Thoracic aorta (tissue), 2 donors: Measurements from ENCODE around the gene RNF144B. TPM values are rescaled to one million over a fixed set of nuclear protein-coding genes. Genes with fewer than 3 reads are reported as not detected.

Experiments
- ATAC-seq: fragments of 150-250 bp; one replicate; pipeline ENCODE4 v1.8.0; 2017; ENCODE audit warnings: low read depth; ENCODE audit not compliant: insufficient number of reproducible peaks, low FRiP score
- DNase-seq: peaks from one replicate; pipeline ENCODE4 v3.0.0-alpha.2; 2020; ENCODE audit warnings: low spot score
- H3K27ac ChIP-seq, 2 donors: fragments of 200-600 bp; sonication (generic); 1 replicate in 1 of 2; 2 replicates in 1 of 2; pipeline ENCODE4 v1.5.1; 2016; ENCODE audit warnings: mild to moderate bottlenecking in 2 of 2, moderate library complexity in 2 of 2
- H3K27me3 ChIP-seq: fragments of 200-600 bp; sonication (generic); replicated peaks from 2 replicates; pipeline ENCODE4 v1.6.0; 2016; ENCODE audit warnings: mild to moderate bottlenecking; ENCODE audit not compliant: insufficient read depth
- H3K36me3 ChIP-seq: fragments of 200-600 bp; sonication (generic); one replicate; pipeline ENCODE4 v1.5.1; 2016
- H3K4me1 ChIP-seq, 2 donors: fragments of 200-600 bp; sonication (generic); 1 replicate in 1 of 2; 2 replicates in 1 of 2; pipeline versions ENCODE4 v1.5.1 to v1.6.0; 2016; ENCODE audit warnings: low read depth in 2 of 2, mild to moderate bottlenecking in 1 of 2; ENCODE audit not compliant: control insufficient read depth in 1 of 2
- H3K4me3 ChIP-seq: fragments of 200-600 bp; sonication (generic); 2 replicates; pipeline ENCODE4 v1.5.1; 2016; ENCODE audit warnings: mild to moderate bottlenecking
- H3K9me3 ChIP-seq: fragments of 200-600 bp; sonication (generic); 2 replicates; pipeline ENCODE4 v1.5.1; 2016
- total RNA-seq, 2 donors: library from RNA; depleted of rRNA; stranded (reverse); fragments of >200 nt; gene quantifications; one replicate each; pipeline versions ENCODE4 v1.1.0 to v1.2.3, GENCODE V29; 2016
- TF ChIP-seq, protein P1 (sequence below): fragments of 200-600 bp; sonication (generic); IDR thresholded peaks from one replicate; pipeline ENCODE4 v1.5.1; 2019; ENCODE audit warnings: antibody characterized with exemption

The RNF144B gene
- total RNA-seq, 2 donors from 2014 or later: 15.8 to 24.3 TPM

DNA sequence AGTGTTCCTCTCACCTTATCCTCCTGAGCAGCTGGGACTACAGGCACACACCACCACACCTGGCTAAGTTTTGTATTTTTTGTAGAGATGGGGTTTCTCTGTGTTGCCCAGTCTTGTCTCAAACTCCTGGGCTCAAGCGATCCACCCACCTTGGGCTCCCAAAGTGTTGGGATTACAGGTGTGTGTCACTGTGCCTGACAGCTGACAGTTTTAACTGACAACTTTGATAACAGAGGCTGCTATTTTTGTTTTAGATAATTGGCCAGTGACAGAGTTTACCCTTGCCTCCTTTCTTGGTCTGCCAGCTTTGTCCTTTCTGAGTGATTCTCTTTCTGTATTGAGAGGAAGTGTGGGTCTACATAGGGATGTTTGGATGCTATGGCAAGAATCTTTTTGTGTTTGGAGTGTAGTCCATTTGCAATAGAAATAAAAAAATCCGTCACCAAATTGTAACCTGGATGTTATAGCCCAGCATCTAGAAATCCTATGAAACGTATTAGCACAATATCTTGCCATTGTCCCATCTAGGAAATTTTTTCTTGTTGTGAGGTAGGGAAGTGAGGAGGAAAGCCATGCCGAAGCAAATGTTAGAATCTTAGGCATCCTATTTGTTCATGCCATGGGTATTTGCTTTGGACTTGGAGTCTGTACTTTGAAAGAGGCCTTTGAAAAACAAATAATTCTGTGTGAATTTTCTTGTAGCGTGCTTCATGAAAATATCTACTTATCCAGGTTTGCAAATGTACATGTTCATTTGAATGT is 80.8 kb downstream of the RNF144B start:
- peaks cover 5 to 25% of the 10 kb centered on the region in 2 donors for H3K4me1 ChIP-seq
- TF ChIP-seq, protein P1, sequence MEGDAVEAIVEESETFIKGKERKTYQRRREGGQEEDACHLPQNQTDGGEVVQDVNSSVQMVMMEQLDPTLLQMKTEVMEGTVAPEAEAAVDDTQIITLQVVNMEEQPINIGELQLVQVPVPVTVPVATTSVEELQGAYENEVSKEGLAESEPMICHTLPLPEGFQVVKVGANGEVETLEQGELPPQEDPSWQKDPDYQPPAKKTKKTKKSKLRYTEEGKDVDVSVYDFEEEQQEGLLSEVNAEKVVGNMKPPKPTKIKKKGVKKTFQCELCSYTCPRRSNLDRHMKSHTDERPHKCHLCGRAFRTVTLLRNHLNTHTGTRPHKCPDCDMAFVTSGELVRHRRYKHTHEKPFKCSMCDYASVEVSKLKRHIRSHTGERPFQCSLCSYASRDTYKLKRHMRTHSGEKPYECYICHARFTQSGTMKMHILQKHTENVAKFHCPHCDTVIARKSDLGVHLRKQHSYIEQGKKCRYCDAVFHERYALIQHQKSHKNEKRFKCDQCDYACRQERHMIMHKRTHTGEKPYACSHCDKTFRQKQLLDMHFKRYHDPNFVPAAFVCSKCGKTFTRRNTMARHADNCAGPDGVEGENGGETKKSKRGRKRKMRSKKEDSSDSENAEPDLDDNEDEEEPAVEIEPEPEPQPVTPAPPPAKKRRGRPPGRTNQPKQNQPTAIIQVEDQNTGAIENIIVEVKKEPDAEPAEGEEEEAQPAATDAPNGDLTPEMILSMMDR: no peak
- no peaks in the 10 kb centered on the region for H3K27me3 ChIP-seq
- H3K27ac ChIP-seq: peak overlapping the region in 1 of 2 donors; percentile 40
- H3K9me3 ChIP-seq: no peaks in the 10 kb centered on the region
- peaks cover 7% of the 10 kb centered on the region for H3K36me3 ChIP-seq
- no peak for DNase-seq
- ATAC-seq: no peak
- H3K4me3 ChIP-seq: no peak overlapping the region

DNA sequence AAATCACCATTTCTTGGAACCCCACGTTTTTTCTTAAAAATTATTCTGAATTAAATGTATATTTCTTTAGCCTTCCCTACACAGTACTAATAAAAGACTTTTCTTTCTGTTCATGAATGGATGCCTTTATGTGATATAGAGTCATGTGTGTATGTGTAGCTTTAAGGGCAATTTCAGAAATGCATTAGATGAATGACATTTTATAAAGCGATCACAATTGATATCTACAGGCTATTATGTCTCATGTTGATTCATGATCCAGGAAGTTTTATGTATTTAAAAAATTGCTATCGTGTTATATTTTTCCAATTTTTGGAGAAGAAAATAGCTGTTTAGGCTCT is 81.3 kb downstream of the RNF144B start:
- Histone ChIP-seq H3K36me3 (peaks cover 2% of the 10 kb centered on the region), H3K27ac (no peak overlapping the region), H3K27me3 (no peaks in the 10 kb centered on the region), H3K4me1 (peaks cover 5 to 25% of the 10 kb centered on the region in 2 donors), H3K4me3 (no peak overlapping the region), H3K9me3 (no peaks in the 10 kb centered on the region)
- ATAC-seq (no peak), DNase-seq (no peak)
- TF ChIP-seq, protein P1: no peak

DNA sequence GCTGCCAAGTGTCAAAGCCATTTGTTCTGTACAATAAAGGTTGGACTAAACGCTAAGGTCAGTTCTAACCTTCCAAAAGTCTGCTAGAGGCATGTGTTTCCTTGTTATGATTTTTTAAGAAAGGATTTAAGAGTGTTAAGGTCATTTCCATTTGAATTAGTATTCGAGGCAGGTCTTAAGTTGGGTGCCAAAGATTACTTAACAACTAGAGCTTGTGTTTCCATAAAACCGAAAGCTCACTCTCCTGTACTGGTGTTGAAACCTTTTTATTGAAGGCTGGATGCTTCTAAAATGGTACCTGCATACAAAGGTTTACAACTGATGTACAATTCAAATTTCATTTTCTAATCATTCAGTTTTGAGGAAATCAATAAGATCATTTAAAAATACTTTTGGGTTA is 82.4 kb downstream of the RNF144B start:
- Histone ChIP-seq H3K4me1 (peaks cover 5 to 25% of the 10 kb centered on the region in 2 donors), H3K36me3 (no peaks in the 10 kb centered on the region), H3K27me3 (no peaks in the 10 kb centered on the region), H3K4me3 (no peak overlapping the region), H3K9me3 (no peaks in the 10 kb centered on the region), H3K27ac (no peak overlapping the region)
- ATAC-seq (no peak), DNase-seq (no peak)
- TF ChIP-seq, protein P1: no peak

DNA sequence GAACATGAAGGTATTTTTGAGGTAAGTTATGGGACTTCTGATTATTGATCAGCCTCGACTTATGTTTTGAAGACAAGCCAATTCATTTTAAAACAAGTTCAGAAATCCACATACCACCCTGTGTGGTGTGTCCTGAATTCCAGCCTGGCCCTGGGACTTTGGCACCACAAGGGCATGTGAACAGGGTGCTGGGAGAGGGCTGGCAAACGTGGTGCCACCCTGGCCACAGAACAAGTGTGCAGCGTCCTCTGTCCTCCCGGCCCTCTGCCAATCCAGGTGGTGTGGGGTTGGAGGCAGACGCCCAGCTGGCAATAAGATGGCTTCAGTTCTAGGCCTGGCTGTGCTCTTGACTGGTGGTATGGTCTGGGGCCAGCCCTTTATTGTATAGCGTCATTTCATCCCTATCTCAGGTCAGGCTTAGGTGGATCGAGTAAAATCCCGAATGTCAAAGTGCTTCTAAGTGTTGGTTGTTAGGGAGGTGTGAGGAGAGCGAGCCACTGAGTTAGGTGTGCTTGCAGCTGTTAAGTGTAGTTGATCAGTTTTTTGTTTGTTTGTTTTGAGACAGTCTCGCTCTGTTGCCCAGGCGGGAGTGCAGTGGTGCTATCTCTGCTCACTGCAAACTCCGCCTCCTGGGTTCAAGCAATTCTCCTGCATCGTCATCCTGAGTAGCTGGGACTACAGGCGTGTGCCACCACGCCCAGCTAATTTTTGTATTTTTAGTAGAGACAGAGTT is 84.2 kb downstream of the RNF144B start:
- H3K4me3 ChIP-seq: no peak overlapping the region
- no peak for ATAC-seq
- no peaks in the 10 kb centered on the region for H3K9me3 ChIP-seq
- no peaks in the 10 kb centered on the region for H3K27me3 ChIP-seq
- peaks cover 5 to 25% of the 10 kb centered on the region in 2 donors for H3K4me1 ChIP-seq
- no peak overlapping the region for H3K27ac ChIP-seq
- H3K36me3 ChIP-seq: no peaks in the 10 kb centered on the region
- TF ChIP-seq, protein P1: no peak
- no peak for DNase-seq

DNA sequence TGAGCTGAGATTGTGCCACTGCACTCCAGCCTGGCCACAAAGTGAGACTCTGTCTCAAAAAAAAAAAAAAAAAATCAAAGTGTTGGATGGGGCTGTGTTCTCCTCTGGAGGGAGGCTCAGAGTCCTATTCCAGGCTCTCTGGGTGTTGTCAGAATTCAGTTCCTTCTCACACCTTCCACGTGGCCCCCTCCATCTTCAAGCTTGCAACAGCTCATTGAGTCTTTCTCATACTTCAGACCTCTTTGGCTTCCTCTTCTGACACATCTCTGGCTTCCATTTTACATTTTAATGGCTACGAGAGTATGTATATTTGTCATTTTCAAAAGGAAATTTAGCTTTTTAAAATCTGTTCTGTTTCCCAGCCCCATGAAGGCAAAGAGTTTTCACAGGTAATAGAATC is 85.8 kb downstream of the RNF144B start:
- Histone ChIP-seq H3K36me3 (no peaks in the 10 kb centered on the region), H3K4me1 (peaks cover 2 to 20% of the 10 kb centered on the region in 2 donors), H3K4me3 (no peak overlapping the region), H3K27me3 (no peaks in the 10 kb centered on the region), H3K27ac (no peak overlapping the region), H3K9me3 (no peaks in the 10 kb centered on the region)
- DNase-seq (no peak), ATAC-seq (no peak)
- TF ChIP-seq, protein P1: no peak
